GM23338 (cell line): ENCODE results near the gene MXRA7.

Source experiments
- CTCF ChIP-seq, 2 experiments: fragments of 200-600 bp in 1 of 2; sonication (generic) in 1 of 2; conservative IDR thresholded peaks; 2 replicates each; pipeline versions ENCODE4 v1.5.1 to v1.6.1; 2016 to 2017; ENCODE audit warnings: antibody characterized with exemption in 2 of 2, low read depth in 2 of 2, mild to moderate bottlenecking in 2 of 2, moderate library complexity in 1 of 2
- POLR2AphosphoS5 ChIP-seq: IDR thresholded peaks from 2 replicates; pipeline ENCODE4 v1.6.1; 2016; ENCODE audit warnings: antibody characterized with exemption, low read depth
- REST ChIP-seq: IDR thresholded peaks from one replicate; pipeline ENCODE4 v1.6.1; 2018; ENCODE audit warnings: antibody characterized with exemption; ENCODE audit not compliant: unreplicated experiment
- ZNF114 ChIP-seq: fragments of 250-450 bp; sonication (Bioruptor Pico); IDR thresholded peaks from 2 replicates; pipeline ENCODE4 v1.5.0; 2020; ENCODE audit warnings: mild to moderate bottlenecking, moderate library complexity

GRCh38 chr17:76667491-76667755 is 43.3 kb downstream of the MXRA7 start:
- TF ChIP-seq CTCF (conservative IDR thresholded peaks at IDR 0.05; ENCODE audit: low read depth in 2 of 2), result no peak
- TF ChIP-seq ZNF114 (CRISPR knock-in tag), result no peak
- no peak for TF ChIP-seq POLR2AphosphoS5
- TF ChIP-seq REST, result no peak
